SK-N-MC (cell line): ENCODE results near the gene SLC26A1.

ENCODE experiments used
- EZH2 ChIP-seq: fragments of 200-600 bp; sonication (generic); IDR thresholded peaks from one replicate; pipeline ENCODE4 v1.6.1; 2017; ENCODE audit warnings: antibody characterized with exemption
- POLR2AphosphoS5 ChIP-seq: IDR thresholded peaks from 2 replicates; pipeline ENCODE4 v1.6.1; 2012; ENCODE audit warnings: mild to moderate bottlenecking, low read depth, low read length, borderline replicate concordance

- TF ChIP-seq POLR2AphosphoS5 (no peak), EZH2 (no peak)
These were observed 2.3 kb upstream of the SLC26A1 start for GRCh38 chr4:995311-996026.
